Prostate gland (tissue), 2 donors: ENCODE results near the gene ABCG1.

Source experiments
- CTCF ChIP-seq, 4 experiments: fragments of 200-600 bp in 2 of 4; fragments of 450-650 bp in 2 of 4; sonication (generic) in 2 of 4; IDR thresholded peaks; 1 replicate in 3 of 4; 2 replicates in 1 of 4; pipeline ENCODE4 v1.5.1; 2016 to 2019; ENCODE audit warnings: antibody characterized with exemption in 4 of 4, mild to moderate bottlenecking in 2 of 4, moderate library complexity in 2 of 4
- POLR2A ChIP-seq: fragments of 450-650 bp; IDR thresholded peaks from one replicate; pipeline ENCODE4 v1.6.1; 2016; ENCODE audit warnings: antibody characterized with exemption, mild to moderate bottlenecking
- POLR2AphosphoS5 ChIP-seq: sonication (generic); formaldehyde crosslinking; IDR thresholded peaks from one replicate; pipeline ENCODE4 v1.6.1; 2017; ENCODE audit warnings: antibody characterized with exemption

- no peak for TF ChIP-seq POLR2A
- no peak for TF ChIP-seq CTCF (IDR thresholded peaks at IDR 0.05)
- TF ChIP-seq POLR2AphosphoS5: no peak
Observed at GRCh38 chr21:42324896-42325295, 106.0 kb downstream of the ABCG1 start.
